Fibroblast of skin of right quadriceps (primary cell): Measurements from ENCODE around the gene C19orf33.
"Not testable (repeated sequence)": the region's sequence is repeated elsewhere in the genome, so short reads cannot be mapped to it uniquely, and the experiment has no call there.

Source experiments
- DNase-seq: peaks from one replicate; pipeline ENCODE4 v3.0.0-alpha.2; 2013

Gene C19orf33

GRCh38 chr19:38303517-38304351, at the start of gene C19orf33:
TSS of gene C19orf33 (plus strand) at chr19:38304251. CDS start at chr19:38304262, 11 bp downstream.
- DNase-seq = no peak

GRCh38 chr19:38255383-38256014, 48.6 kb upstream of the C19orf33 start:
- DNase-seq = no peak

- DNase-seq = not testable (repeated sequence)
Observed at GRCh38 chr19:38261942-38262341, 42.1 kb upstream of the C19orf33 start.

GRCh38 chr19:38262585-38263268, 41.3 kb upstream of the C19orf33 start:
- DNase-seq = no peak

- peak; percentile 79 for DNase-seq
Observed at GRCh38 chr19:38263689-38264485, 40.2 kb upstream of the C19orf33 start.

- no peak for DNase-seq
Observed at GRCh38 chr19:38264486-38265212, 39.4 kb upstream of the C19orf33 start, which contains the start of gene SPINT2. TSS of gene SPINT2 (plus strand) at chr19:38264573. CDS start at chr19:38264893, 320 bp downstream.

- DNase-seq = no peak
Observed at GRCh38 chr19:38265213-38265861, 38.7 kb upstream of the C19orf33 start.

- DNase-seq = no peak
Observed at GRCh38 chr19:38265921-38266429, 38.1 kb upstream of the C19orf33 start.

GRCh38 chr19:38266981-38267597, 37.0 kb upstream of the C19orf33 start:
- peak; percentile 53 for DNase-seq

GRCh38 chr19:38267761-38268483, 36.1 kb upstream of the C19orf33 start:
- DNase-seq = no peak

- DNase-seq = no peak
Observed at GRCh38 chr19:38268539-38268938, 35.5 kb upstream of the C19orf33 start.

- DNase-seq = no peak
Observed at GRCh38 chr19:38270587-38271167, 33.4 kb upstream of the C19orf33 start.

- DNase-seq = no peak
Observed at GRCh38 chr19:38273499-38273898, 30.6 kb upstream of the C19orf33 start.

- no peak for DNase-seq
Observed at GRCh38 chr19:38274739-38275138, 29.3 kb upstream of the C19orf33 start.

GRCh38 chr19:38276942-38277517, 27.0 kb upstream of the C19orf33 start:
- no peak for DNase-seq

- DNase-seq = no peak
Observed at GRCh38 chr19:38277549-38277948, 26.5 kb upstream of the C19orf33 start.

- DNase-seq = peak; percentile 49
Observed at GRCh38 chr19:38277969-38278680, 25.9 kb upstream of the C19orf33 start.

- no peak for DNase-seq
Observed at GRCh38 chr19:38278751-38279150, 25.3 kb upstream of the C19orf33 start.
